ENCODE measurements around the gene PPFIBP2.

Gene PPFIBP2

GRCh38 chr11:7513234-7514098, at the start of gene PPFIBP2:
Gene PPFIBP2, plus strand, starts transcription at chr11:7513999. Its CDS starts 35,477 bp downstream, at chr11:7549476.
- peak; percentile 79 for DNase-seq (ENCODE audit: low spot score)

- DNase-seq (ENCODE audit: low spot score) = no peak
These were observed 46.1 kb upstream of the PPFIBP2 start for GRCh38 chr11:7467652-7468051.

GRCh38 chr11:7469351-7469865, 44.4 kb upstream of the PPFIBP2 start:
- no peak for DNase-seq (ENCODE audit: low spot score)

- peak; percentile 84 for DNase-seq (ENCODE audit: low spot score)
These were observed 42.7 kb upstream of the PPFIBP2 start for GRCh38 chr11:7471071-7471470.

- no peak for DNase-seq (ENCODE audit: low spot score)
These were observed 40.1 kb upstream of the PPFIBP2 start for GRCh38 chr11:7473717-7474116.

GRCh38 chr11:7480113-7480512, 33.7 kb upstream of the PPFIBP2 start:
- no peak for DNase-seq (ENCODE audit: low spot score)

- DNase-seq (ENCODE audit: low spot score) = no peak
These were observed 29.7 kb upstream of the PPFIBP2 start for GRCh38 chr11:7484131-7484530.

GRCh38 chr11:7484645-7485044, 29.2 kb upstream of the PPFIBP2 start:
- no peak for DNase-seq (ENCODE audit: low spot score)

GRCh38 chr11:7485186-7486097, 28.4 kb upstream of the PPFIBP2 start, which contains the start of gene OLFML1:
Gene OLFML1, plus strand, starts transcription at chr11:7485506. Its CDS starts 370 bp downstream, at chr11:7485876.
- no peak for DNase-seq (ENCODE audit: low spot score)

GRCh38 chr11:7486098-7486780, 27.6 kb upstream of the PPFIBP2 start:
- DNase-seq (ENCODE audit: low spot score) = no peak

- no peak for DNase-seq (ENCODE audit: low spot score)
These were observed 27.0 kb upstream of the PPFIBP2 start for GRCh38 chr11:7486781-7487140.

GRCh38 chr11:7487360-7487759, 26.4 kb upstream of the PPFIBP2 start:
- DNase-seq (ENCODE audit: low spot score) = no peak

- DNase-seq (ENCODE audit: low spot score) = no peak
These were observed 25.1 kb upstream of the PPFIBP2 start for GRCh38 chr11:7488681-7489080.

- DNase-seq (ENCODE audit: low spot score) = no peak
These were observed 24.4 kb upstream of the PPFIBP2 start for GRCh38 chr11:7489376-7489775.

GRCh38 chr11:7490054-7490453, 23.7 kb upstream of the PPFIBP2 start:
- DNase-seq (ENCODE audit: low spot score) = no peak

- DNase-seq (ENCODE audit: low spot score) = no peak
These were observed 23.3 kb upstream of the PPFIBP2 start for GRCh38 chr11:7490535-7490934.

- no peak for DNase-seq (ENCODE audit: low spot score)
These were observed 21.5 kb upstream of the PPFIBP2 start for GRCh38 chr11:7492253-7492652.

GRCh38 chr11:7493670-7494069, 20.1 kb upstream of the PPFIBP2 start:
- DNase-seq (ENCODE audit: low spot score) = no peak

GRCh38 chr11:7494086-7494745, 19.6 kb upstream of the PPFIBP2 start:
- DNase-seq (ENCODE audit: low spot score) = no peak

GRCh38 chr11:7495882-7496551, 17.8 kb upstream of the PPFIBP2 start:
- DNase-seq (ENCODE audit: low spot score) = no peak

GRCh38 chr11:7498193-7498592, 15.6 kb upstream of the PPFIBP2 start:
- DNase-seq (ENCODE audit: low spot score) = no peak
